ENCODE data around the gene SLC30A4. TPM values are rescaled to one million over a fixed set of nuclear protein-coding genes. Genes with fewer than 3 reads are reported as not detected.
A peak's percentile ranks its signal among the peaks of the same experiment; 100 is the strongest.

SLC30A4 gene
- total RNA-seq, 4 donors from 2014 or later, result 11.7 to 69.3 (median 16.0) TPM

DNA sequence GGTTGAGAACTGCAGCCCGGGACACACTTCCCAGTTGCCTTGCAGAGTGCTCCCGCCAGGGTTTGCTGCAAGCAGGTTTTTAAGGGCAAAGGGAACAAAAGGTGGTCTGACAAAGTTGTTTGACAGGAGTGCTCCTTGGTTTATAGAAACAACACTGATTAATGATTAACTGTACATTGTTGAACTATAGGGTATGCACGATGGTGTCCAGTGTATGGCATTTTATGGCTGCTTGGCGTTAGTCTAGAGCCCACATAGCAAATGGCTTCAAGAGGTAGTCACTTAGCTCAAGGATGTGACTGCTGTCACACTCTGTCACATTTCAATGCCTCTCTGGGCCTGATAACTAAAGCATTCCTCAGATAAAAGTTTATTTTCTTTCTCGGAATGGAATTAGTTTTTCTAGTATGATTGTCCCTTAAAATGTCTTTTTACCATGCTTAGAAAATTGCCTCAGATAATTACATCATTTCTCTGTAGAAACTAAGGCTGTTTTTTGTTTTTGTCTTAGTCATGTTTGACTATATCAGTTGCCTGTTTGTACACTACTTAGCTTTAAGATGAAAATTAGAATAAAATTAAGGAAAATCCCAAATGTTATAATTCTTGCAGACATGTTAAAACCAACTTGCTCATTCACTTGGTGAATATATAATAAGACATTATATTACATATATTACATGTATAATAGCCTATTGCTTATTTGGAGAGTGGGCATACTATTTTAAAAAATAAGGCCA, 82.9 kb downstream of the SLC30A4 start:
- H3K27ac ChIP-seq, result peak overlapping the region; percentile 81 to 84 (median 82)
- H3K36me3 ChIP-seq, result no peaks in the 10 kb centered on the region
- WGBS, 2 donors (ENCODE audit: low coverage in 1 of 2), result 41 to 63% methylated on average over 3 to 5 of the region's 5 CpGs
- DNase-seq, result peak; percentile 70
- peak overlapping the region in 2 of 4 donors; percentile 22 to 28 for H3K4me3 ChIP-seq
- H3K27me3 ChIP-seq, result no peaks in the 10 kb centered on the region
- peaks cover 0 to 49% (median 36%) of the 10 kb centered on the region in 4 donors for H3K4me1 ChIP-seq
- TF ChIP-seq POLR2AphosphoS5 (IDR thresholded peaks at IDR 0.05) (peak; percentile 48 to 70 (median 51)), EP300 (IDR thresholded peaks at IDR 0.05; ENCODE audit: low read depth) (no peak), POLR2A (IDR thresholded peaks at IDR 0.05) (peak; percentile 44)
- TF ChIP-seq, protein P1, sequence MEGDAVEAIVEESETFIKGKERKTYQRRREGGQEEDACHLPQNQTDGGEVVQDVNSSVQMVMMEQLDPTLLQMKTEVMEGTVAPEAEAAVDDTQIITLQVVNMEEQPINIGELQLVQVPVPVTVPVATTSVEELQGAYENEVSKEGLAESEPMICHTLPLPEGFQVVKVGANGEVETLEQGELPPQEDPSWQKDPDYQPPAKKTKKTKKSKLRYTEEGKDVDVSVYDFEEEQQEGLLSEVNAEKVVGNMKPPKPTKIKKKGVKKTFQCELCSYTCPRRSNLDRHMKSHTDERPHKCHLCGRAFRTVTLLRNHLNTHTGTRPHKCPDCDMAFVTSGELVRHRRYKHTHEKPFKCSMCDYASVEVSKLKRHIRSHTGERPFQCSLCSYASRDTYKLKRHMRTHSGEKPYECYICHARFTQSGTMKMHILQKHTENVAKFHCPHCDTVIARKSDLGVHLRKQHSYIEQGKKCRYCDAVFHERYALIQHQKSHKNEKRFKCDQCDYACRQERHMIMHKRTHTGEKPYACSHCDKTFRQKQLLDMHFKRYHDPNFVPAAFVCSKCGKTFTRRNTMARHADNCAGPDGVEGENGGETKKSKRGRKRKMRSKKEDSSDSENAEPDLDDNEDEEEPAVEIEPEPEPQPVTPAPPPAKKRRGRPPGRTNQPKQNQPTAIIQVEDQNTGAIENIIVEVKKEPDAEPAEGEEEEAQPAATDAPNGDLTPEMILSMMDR (IDR thresholded peaks at IDR 0.05), result peak in 3 of 5 experiments; percentile 10 to 59 (median 55)
- intact Hi-C loops (cut with DNase I; ENCODE audit: low total_unique reads), result no loop called here
- no peaks in the 10 kb centered on the region for H3K9me3 ChIP-seq
- in situ Hi-C loops (cut with MboI; ENCODE audit: low pct_ligation_motif_present in 1 of 4, low pct_unique_long_range_greater_than_20kb in 1 of 4, low sequenced_read_pairs in 3 of 4), result no loop called here

DNA sequence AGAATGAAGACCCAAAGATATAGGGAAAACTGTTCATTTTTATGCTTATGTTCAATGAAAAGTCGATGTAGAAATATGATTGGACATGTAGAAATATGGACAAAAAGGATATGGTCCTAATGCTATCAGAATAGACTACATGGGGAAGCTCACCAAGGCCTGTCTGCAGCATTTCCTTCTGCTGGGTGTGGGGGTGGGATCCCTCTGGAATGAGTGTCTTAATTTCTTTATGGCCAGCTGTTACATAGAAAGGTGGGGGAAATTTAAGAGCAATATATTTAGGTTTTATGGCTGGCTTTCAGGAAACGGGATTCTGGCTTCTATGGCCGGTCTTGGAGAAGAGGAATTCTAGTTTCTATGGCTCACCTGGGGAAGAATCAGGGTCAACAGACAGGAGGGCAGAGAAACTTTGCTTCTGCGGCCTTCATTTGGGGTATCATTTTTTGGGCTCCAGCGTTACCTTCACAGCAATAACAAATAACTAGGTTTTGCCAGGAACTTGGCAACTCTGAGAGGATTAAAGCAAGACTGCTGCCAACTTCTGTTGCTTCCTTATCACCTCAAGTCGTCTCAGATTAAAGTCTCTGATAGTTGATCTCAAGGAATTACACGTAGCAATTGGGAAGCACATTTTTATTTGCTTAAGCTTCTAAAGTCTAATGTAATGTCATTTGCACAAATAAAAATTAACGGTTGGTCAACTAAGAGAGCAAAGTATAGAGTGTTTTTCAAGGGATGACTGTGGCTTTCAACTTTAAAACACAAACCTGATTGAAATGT, 87.2 kb downstream of the SLC30A4 start:
- peaks cover 0 to 7% (median 0%) of the 10 kb centered on the region in 4 donors for H3K36me3 ChIP-seq
- H3K4me1 ChIP-seq, result peaks cover 2 to 66% (median 35%) of the 10 kb centered on the region in 4 donors
- DNase-seq, result peak; percentile 67
- 44 to 48% methylated on average over 5 to 8 of the region's 8 CpGs for WGBS, 2 donors (ENCODE audit: low coverage in 1 of 2)
- peak overlapping the region; percentile 81 to 84 (median 82) for H3K27ac ChIP-seq
- peak in 1 of 3 donors; percentile 47 for TF ChIP-seq POLR2AphosphoS5 (IDR thresholded peaks at IDR 0.05)
- TF ChIP-seq, protein P1 (IDR thresholded peaks at IDR 0.05), result no peak
- TF ChIP-seq EP300 (IDR thresholded peaks at IDR 0.05; ENCODE audit: low read depth), result no peak
- in situ Hi-C loops (cut with MboI; ENCODE audit: low pct_ligation_motif_present in 1 of 4, low pct_unique_long_range_greater_than_20kb in 1 of 4, low sequenced_read_pairs in 3 of 4) (no loop called here), intact Hi-C loops (cut with DNase I; ENCODE audit: low total_unique reads) (no loop called here)
- H3K4me3 ChIP-seq, result no peak overlapping the region
- H3K27me3 ChIP-seq, result no peaks in the 10 kb centered on the region
- H3K9me3 ChIP-seq, result no peaks in the 10 kb centered on the region

DNA sequence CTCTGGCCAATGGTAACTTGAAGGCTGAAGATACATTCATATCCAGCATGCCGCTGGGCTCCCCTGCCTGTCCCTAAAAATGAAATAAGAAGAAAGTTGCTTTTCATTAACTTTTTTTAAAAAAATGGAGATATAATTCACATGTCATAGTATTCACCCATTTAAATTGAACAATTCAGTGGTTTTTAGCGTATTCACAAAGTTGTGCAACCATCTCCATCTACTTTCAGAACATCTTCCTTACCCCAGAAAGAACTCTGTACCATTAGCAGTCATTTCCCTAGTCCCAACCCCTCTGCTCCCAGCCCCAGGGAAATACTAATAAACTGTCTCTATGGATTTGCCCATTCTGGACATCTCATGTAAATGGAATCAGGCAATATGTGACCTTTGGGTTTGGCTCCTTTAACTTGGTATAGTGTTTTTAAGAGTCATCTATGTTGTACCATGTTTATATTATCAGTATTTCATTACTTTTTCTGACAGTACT, 88.4 kb downstream of the SLC30A4 start:
- intact Hi-C loops (cut with DNase I; ENCODE audit: low total_unique reads) (no loop called here), in situ Hi-C loops (cut with MboI; ENCODE audit: low pct_ligation_motif_present in 1 of 4, low pct_unique_long_range_greater_than_20kb in 1 of 4, low sequenced_read_pairs in 3 of 4) (no loop called here)
- Histone ChIP-seq H3K4me1 (peaks cover 5 to 74% (median 38%) of the 10 kb centered on the region in 4 donors), H3K36me3 (peaks cover 0 to 7% (median 0%) of the 10 kb centered on the region in 4 donors), H3K27me3 (no peaks in the 10 kb centered on the region), H3K4me3 (no peak overlapping the region), H3K27ac (peak overlapping the region; percentile 81 to 84 (median 82)), H3K9me3 (no peaks in the 10 kb centered on the region)
- TF ChIP-seq EP300 (IDR thresholded peaks at IDR 0.05; ENCODE audit: low read depth) (no peak), POLR2AphosphoS5 (IDR thresholded peaks at IDR 0.05) (peak in 1 of 3 donors; percentile 29)
- WGBS, 2 donors (ENCODE audit: low coverage in 1 of 2), result 89 to 94% methylated on average over 2 of the region's 2 CpGs
- DNase-seq, result no peak

- no peaks in the 10 kb centered on the region for H3K9me3 ChIP-seq
- peak; percentile 78 for DNase-seq
- H3K4me1 ChIP-seq, result peaks cover 5 to 63% (median 35%) of the 10 kb centered on the region in 4 donors
- H3K27me3 ChIP-seq, result no peaks in the 10 kb centered on the region
- H3K36me3 ChIP-seq, result peaks cover 0 to 7% (median 0%) of the 10 kb centered on the region in 4 donors
- peak overlapping the region in 3 of 4 donors; percentile 21 to 55 (median 39) for H3K4me3 ChIP-seq
- peak overlapping the region; percentile 72 to 84 (median 77) for H3K27ac ChIP-seq
- TF ChIP-seq, protein P1 (IDR thresholded peaks at IDR 0.05), result no peak
- TF ChIP-seq POLR2A (IDR thresholded peaks at IDR 0.05) (peak; percentile 51), EP300 (IDR thresholded peaks at IDR 0.05; ENCODE audit: low read depth) (no peak), POLR2AphosphoS5 (IDR thresholded peaks at IDR 0.05) (peak; percentile 62 to 82 (median 68))
- 48 to 52% methylated on average over 2 of the region's 2 CpGs for WGBS, 2 donors (ENCODE audit: low coverage in 1 of 2)
- in situ Hi-C loops (cut with MboI; ENCODE audit: low pct_ligation_motif_present in 1 of 4, low pct_unique_long_range_greater_than_20kb in 1 of 4, low sequenced_read_pairs in 3 of 4), result no loop called here
- intact Hi-C loops (cut with DNase I; ENCODE audit: low total_unique reads), result no loop called here
Observed at GRCh38 chr15:45431511-45431910, 91.0 kb downstream of the SLC30A4 start.

All from transverse colon (tissue), 4 donors.